Stomach (tissue), 9 donors: ENCODE measurements around the gene SGTA. TPM values are rescaled to one million over a fixed set of nuclear protein-coding genes. Genes with fewer than 3 reads are reported as not detected.
A peak's percentile ranks its signal among the peaks of the same experiment; 100 is the strongest.

Source experiments
- DNase-seq, 2 donors: peaks; one replicate each; pipeline versions ENCODE4 v3.0.0 to v3.0.0-alpha.2; 2013 to 2019
- H3K27ac ChIP-seq, 5 donors: fragments of 200-600 bp in 4 of 5; sonication (generic) in 4 of 5; one replicate each; pipeline ENCODE4 v1.5.1; 2013 to 2019; ENCODE audit warnings: mild to moderate bottlenecking in 1 of 5, moderate library complexity in 1 of 5
- H3K27me3 ChIP-seq, 3 donors: fragments of 200-600 bp; sonication (generic); one replicate each; pipeline ENCODE4 v1.5.1; 2017 to 2019; ENCODE audit warnings: mixed run types in 1 of 3
- H3K36me3 ChIP-seq, 4 donors: fragments of 200-600 bp; sonication (generic); 1 replicate in 3 of 4; 2 replicates in 1 of 4; pipeline ENCODE4 v1.5.1; 2016 to 2019
- H3K4me1 ChIP-seq, 4 donors: fragments of 200-600 bp; sonication (generic); one replicate each; pipeline ENCODE4 v1.5.1; 2016 to 2019
- H3K4me3 ChIP-seq, 4 donors: fragments of 200-600 bp; sonication (generic) in 3 of 4; one replicate each; pipeline ENCODE4 v1.5.1; 2016 to 2019; ENCODE audit warnings: mild to moderate bottlenecking in 1 of 4
- H3K9me3 ChIP-seq, 4 donors: fragments of 200-600 bp; sonication (generic); one replicate each; pipeline ENCODE4 v1.5.1; 2016 to 2019
- CTCF ChIP-seq, 7 experiments: fragments of 450-650 bp in 4 of 7; fragments of 200-600 bp in 3 of 7; sonication (generic) in 3 of 7; IDR thresholded peaks; one replicate each; pipeline ENCODE4 v1.5.1; 2016 to 2019; ENCODE audit warnings: antibody characterized with exemption in 7 of 7, control low read depth in 2 of 7, mild to moderate bottlenecking in 1 of 7
- EP300 ChIP-seq: sonication (generic); formaldehyde crosslinking; IDR thresholded peaks from one replicate; pipeline ENCODE4 v1.6.1; 2017; ENCODE audit warnings: antibody characterized with exemption
- POLR2A ChIP-seq, 4 donors: fragments of 450-650 bp; IDR thresholded peaks; one replicate each; pipeline ENCODE4 v1.6.1; 2016; ENCODE audit warnings: antibody characterized with exemption in 4 of 4, control low read depth in 2 of 4, mild to moderate bottlenecking in 1 of 4, moderate library complexity in 1 of 4
- POLR2AphosphoS5 ChIP-seq, 3 donors: sonication (generic); formaldehyde crosslinking; IDR thresholded peaks; one replicate each; pipeline ENCODE4 v1.6.1; 2016; ENCODE audit warnings: antibody characterized with exemption in 3 of 3
- WGBS, 5 donors: extraction: QIAGEN DNeasy Blood & Tissue Kit in 3 of 5; methylation state at CpG; one replicate each; pipeline versions ENCODE4 v1.1.5 to v1.1.7; 2013 to 2018; 5-methylcytosine and 5-hydroxymethylcytosine counted together
- intact Hi-C: fragments of 100-400 bp; cut with DNase I; formaldehyde crosslinking; loops from one replicate; pipeline ENCODE4 v1.15.1; 2023; ENCODE audit warnings: low total_unique reads
- polyA plus RNA-seq, 3 donors: library from polyadenylated mRNA; stranded (reverse); fragments of 200-250 nt; gene quantifications; one replicate each; pipeline ENCODE4 v1.2.3, GENCODE V29; 2013
- total RNA-seq, 5 donors: library from RNA; depleted of rRNA; stranded (reverse); fragments of >200 nt; gene quantifications; one replicate each; pipeline versions ENCODE4 v1.1.0 to v1.2.3, GENCODE V29; 2014 to 2016
- donor health status: healthy with polysubstance abuse.
- donor health status: Bipolar disorder and iron deficiency.
- donor health status: healthy.

SGTA gene
- total and polyA plus RNA-seq, 8 donors: 18.5 to 173 (median 52.7) TPM

DNA sequence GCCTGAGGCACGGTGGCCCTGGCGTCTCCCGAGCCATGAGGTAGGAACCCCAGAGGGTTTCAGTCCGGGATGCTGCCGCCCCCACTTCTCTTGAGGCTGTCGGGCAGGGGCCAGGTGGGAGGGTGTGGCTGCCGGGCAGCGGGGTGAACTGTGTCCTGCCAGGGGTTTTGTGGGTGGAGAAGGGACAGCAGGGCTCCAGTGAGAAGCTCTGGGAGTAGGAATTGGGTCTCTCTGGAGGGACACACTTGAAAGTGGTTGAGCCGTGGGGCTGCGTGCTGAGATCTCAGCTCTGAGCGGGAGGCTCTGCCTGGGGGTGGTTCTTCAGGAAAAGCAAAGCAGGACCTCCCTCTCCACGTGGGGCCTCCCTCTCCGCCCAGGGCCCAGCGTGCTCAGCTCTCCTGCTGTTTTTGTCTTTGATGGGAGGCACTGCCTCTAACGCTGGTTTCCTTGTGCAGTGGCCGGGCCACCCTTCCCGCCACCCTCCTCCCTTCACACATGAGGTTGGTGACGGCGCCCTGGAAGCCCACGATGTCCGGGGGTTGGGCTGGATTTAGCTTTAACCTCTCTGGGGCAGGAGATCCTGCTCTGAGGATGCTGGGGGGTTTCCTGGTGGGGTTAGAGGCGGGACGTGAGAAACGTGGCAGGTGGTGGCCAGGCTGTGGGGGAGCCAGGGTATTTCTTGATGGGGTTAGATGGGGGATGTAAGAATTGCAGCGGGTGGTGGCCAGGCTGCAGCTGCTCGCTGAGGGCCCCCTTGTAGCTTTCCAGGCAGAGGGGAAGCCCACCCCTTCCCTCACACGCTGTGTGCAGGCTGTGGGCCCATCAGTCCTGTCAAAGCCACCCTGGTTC lies 21.3 kb upstream of the SGTA start:
- H3K27me3 ChIP-seq: no peaks in the 10 kb centered on the region
- intact Hi-C loops: no loop called here
- no peak for DNase-seq
- peaks cover 38 to 98% (median 90%) of the 10 kb centered on the region in 4 donors for H3K36me3 ChIP-seq
- H3K27ac ChIP-seq: no peak overlapping the region
- TF ChIP-seq POLR2AphosphoS5 (IDR thresholded peaks at IDR 0.05) (no peak), CTCF (IDR thresholded peaks at IDR 0.05) (no peak), EP300 (no peak), POLR2A (IDR thresholded peaks at IDR 0.05) (no peak)
- WGBS, 5 donors: 84 to 90% (median 87%) methylated on average over 18 to 27 of the region's 27 CpGs
- H3K9me3 ChIP-seq: no peaks in the 10 kb centered on the region
- H3K4me1 ChIP-seq: peaks cover 0 to 3% (median 0%) of the 10 kb centered on the region in 4 donors
- no peak overlapping the region for H3K4me3 ChIP-seq

DNA sequence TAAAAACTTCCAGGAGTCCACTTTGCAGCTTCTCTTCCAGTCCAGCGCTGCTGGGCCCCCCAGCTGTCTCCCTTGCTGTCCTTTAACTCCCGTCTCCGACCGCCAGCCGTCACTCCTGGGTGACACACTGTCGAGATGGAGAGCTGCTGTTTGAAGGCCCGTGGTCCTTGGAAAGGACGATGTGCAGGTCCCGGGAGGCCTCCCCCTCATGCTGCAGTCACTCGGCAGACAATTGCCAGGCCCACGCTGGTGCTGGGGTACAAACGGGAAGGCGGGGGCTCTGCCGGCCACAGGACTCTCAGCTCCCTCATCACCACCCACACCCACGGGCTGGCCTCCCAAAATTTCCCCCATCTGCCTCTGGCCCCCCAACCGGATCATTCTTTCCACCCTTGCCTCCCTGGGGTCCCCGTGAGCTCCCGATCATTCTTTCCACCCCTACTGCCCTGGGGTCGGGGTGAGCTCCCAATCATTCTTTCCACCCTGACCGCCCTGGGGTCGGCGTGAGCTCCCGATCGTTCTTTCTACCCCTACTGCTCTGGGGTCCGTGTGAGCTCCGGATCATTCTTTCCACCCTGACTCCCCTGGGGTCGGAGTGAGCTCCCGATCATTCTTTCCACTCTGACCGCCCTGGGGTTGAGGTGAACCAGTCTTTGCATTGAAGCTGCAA lies 20.5 kb upstream of the SGTA start:
- Histone ChIP-seq H3K4me3 (no peak overlapping the region), H3K27me3 (no peaks in the 10 kb centered on the region), H3K4me1 (peaks cover 0 to 3% (median 0%) of the 10 kb centered on the region in 4 donors), H3K9me3 (no peaks in the 10 kb centered on the region), H3K36me3 (peaks cover 31 to 96% (median 90%) of the 10 kb centered on the region in 4 donors), H3K27ac (no peak overlapping the region)
- 88 to 94% (median 92%) methylated on average over 26 to 29 of the region's 29 CpGs for WGBS, 5 donors
- no peak for DNase-seq
- TF ChIP-seq EP300 (no peak), CTCF (IDR thresholded peaks at IDR 0.05) (no peak), POLR2A (IDR thresholded peaks at IDR 0.05) (no peak), POLR2AphosphoS5 (IDR thresholded peaks at IDR 0.05) (no peak)
- intact Hi-C loops: no loop called here

- DNase-seq: no peak
- no peaks in the 10 kb centered on the region for H3K27me3 ChIP-seq
- intact Hi-C loops: no loop called here
- no peak overlapping the region for H3K27ac ChIP-seq
- WGBS, 5 donors: 95 to 99% (median 96%) methylated on average over 16 to 17 of the region's 17 CpGs
- no peak overlapping the region for H3K4me3 ChIP-seq
- H3K9me3 ChIP-seq: no peaks in the 10 kb centered on the region
- peaks cover 27 to 96% (median 90%) of the 10 kb centered on the region in 4 donors for H3K36me3 ChIP-seq
- TF ChIP-seq EP300: no peak
- TF ChIP-seq CTCF (IDR thresholded peaks at IDR 0.05): no peak
- no peak for TF ChIP-seq POLR2AphosphoS5 (IDR thresholded peaks at IDR 0.05)
- no peak for TF ChIP-seq POLR2A (IDR thresholded peaks at IDR 0.05)
- H3K4me1 ChIP-seq: peaks cover 0 to 3% (median 0%) of the 10 kb centered on the region in 4 donors
Observed at GRCh38 chr19:2802826-2803225, 19.8 kb upstream of the SGTA start.

DNA sequence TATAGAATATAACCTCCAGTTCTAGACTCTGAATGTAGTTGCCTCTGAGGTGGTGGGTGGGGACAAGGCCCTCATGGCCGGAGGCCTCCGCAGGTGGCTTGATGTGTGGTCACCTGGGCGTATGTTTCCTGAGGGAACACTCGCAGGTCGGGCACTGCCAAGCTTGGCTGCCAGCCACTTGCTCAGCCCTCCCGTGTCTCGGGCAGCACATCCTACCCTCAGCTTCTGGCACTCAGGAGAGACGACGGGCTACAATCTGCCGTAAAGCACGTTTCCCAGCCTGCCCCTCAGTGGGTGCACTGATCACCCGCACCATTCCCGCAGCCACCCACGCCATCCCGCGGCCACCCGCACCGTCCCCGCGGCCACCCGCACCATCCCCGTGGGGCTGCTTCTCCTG lies 17.4 kb upstream of the SGTA start:
- Histone ChIP-seq H3K4me1 (peaks cover 0 to 3% (median 0%) of the 10 kb centered on the region in 4 donors), H3K4me3 (no peak overlapping the region), H3K36me3 (peaks cover 15 to 96% (median 90%) of the 10 kb centered on the region in 4 donors), H3K27me3 (no peaks in the 10 kb centered on the region), H3K9me3 (no peaks in the 10 kb centered on the region), H3K27ac (peak overlapping the region in 1 of 5 donors; percentile 58)
- no peak for DNase-seq
- intact Hi-C loops: no loop called here
- WGBS, 5 donors: 91 to 95% (median 94%) methylated on average over 17 to 22 of the region's 22 CpGs
- no peak for TF ChIP-seq EP300
- TF ChIP-seq POLR2A (IDR thresholded peaks at IDR 0.05): no peak
- no peak for TF ChIP-seq POLR2AphosphoS5 (IDR thresholded peaks at IDR 0.05)
- no peak for TF ChIP-seq CTCF (IDR thresholded peaks at IDR 0.05)
